HEK293 (cell line): ENCODE measurements around the gene SLC39A7.
A peak's percentile ranks its signal among the peaks of the same experiment; 100 is the strongest.

ENCODE experiments used
- CTCF ChIP-seq: fragments of 450-650 bp; formaldehyde crosslinking; IDR thresholded peaks from 2 replicates; pipeline ENCODE4 v1.5.1; 2016; ENCODE audit warnings: missing biosample characterization, missing genetic modification characterization
- EGR2 ChIP-seq: fragments of 450-650 bp; formaldehyde crosslinking; IDR thresholded peaks from 2 replicates; pipeline ENCODE4 v1.5.1; 2016; ENCODE audit warnings: low read depth, missing biosample characterization, missing genetic modification characterization
- GLIS2 ChIP-seq: fragments of 450-650 bp; formaldehyde crosslinking; IDR thresholded peaks from 2 replicates; pipeline ENCODE4 v1.5.1; 2016; ENCODE audit warnings: missing biosample characterization, missing genetic modification characterization
- KLF10 ChIP-seq: fragments of 450-650 bp; IDR thresholded peaks from 2 replicates; pipeline ENCODE4 v1.5.1; 2018; ENCODE audit warnings: missing biosample characterization, mild to moderate bottlenecking, missing genetic modification characterization
- KLF7 ChIP-seq: fragments of 450-650 bp; formaldehyde crosslinking; IDR thresholded peaks from 2 replicates; pipeline ENCODE4 v1.5.1; 2016; ENCODE audit warnings: missing biosample characterization, missing genetic modification characterization, borderline replicate concordance
- PBX3 ChIP-seq: sonication (generic); formaldehyde crosslinking; IDR thresholded peaks from 2 replicates; pipeline ENCODE4 v1.8.1; 2022; ENCODE audit warnings: mild to moderate bottlenecking, moderate library complexity, missing genetic modification reagents
- REST ChIP-seq: fragments of 450-650 bp; formaldehyde crosslinking; IDR thresholded peaks from 2 replicates; pipeline ENCODE4 v1.5.1; 2016; ENCODE audit warnings: missing biosample characterization, missing genetic modification characterization
- SALL2 ChIP-seq: fragments of 450-650 bp; formaldehyde crosslinking; IDR thresholded peaks from 2 replicates; pipeline ENCODE4 v1.5.0; 2017; ENCODE audit warnings: missing biosample characterization, mild to moderate bottlenecking, missing genetic modification characterization, borderline replicate concordance
- TSHZ1 ChIP-seq: fragments of 450-650 bp; formaldehyde crosslinking; IDR thresholded peaks from 2 replicates; pipeline ENCODE4 v1.5.1; 2016; ENCODE audit warnings: missing biosample characterization, missing genetic modification characterization, borderline replicate concordance
- WT1 ChIP-seq: fragments of 450-650 bp; formaldehyde crosslinking; IDR thresholded peaks from 2 replicates; pipeline ENCODE4 v1.5.1; 2016; ENCODE audit warnings: missing biosample characterization, missing genetic modification characterization
- ZBTB17 ChIP-seq: fragments of 450-650 bp; formaldehyde crosslinking; IDR thresholded peaks from 2 replicates; pipeline ENCODE4 v1.5.1; 2016; ENCODE audit warnings: missing biosample characterization, missing genetic modification characterization
- ZBTB21 ChIP-seq: fragments of 450-650 bp; formaldehyde crosslinking; IDR thresholded peaks from 2 replicates; pipeline ENCODE4 v1.5.1; 2017; ENCODE audit warnings: missing biosample characterization, missing genetic modification characterization
- ZBTB48 ChIP-seq: fragments of 450-650 bp; formaldehyde crosslinking; IDR thresholded peaks from 2 replicates; pipeline ENCODE4 v1.5.1; 2016; ENCODE audit warnings: missing biosample characterization, missing genetic modification characterization
- ZNF10 ChIP-seq: fragments of 450-650 bp; formaldehyde crosslinking; IDR thresholded peaks from 2 replicates; pipeline ENCODE4 v1.5.1; 2017; ENCODE audit warnings: missing biosample characterization, missing genetic modification characterization
- ZNF112 ChIP-seq: fragments of 450-650 bp; formaldehyde crosslinking; IDR thresholded peaks from 2 replicates; pipeline ENCODE4 v1.5.0; 2017; ENCODE audit warnings: missing biosample characterization, missing genetic modification characterization
- ZNF114 ChIP-seq: fragments of 450-650 bp; formaldehyde crosslinking; IDR thresholded peaks from 2 replicates; pipeline ENCODE4 v1.5.0; 2017; ENCODE audit warnings: missing biosample characterization, missing genetic modification characterization
- ZNF133 ChIP-seq: fragments of 450-650 bp; formaldehyde crosslinking; IDR thresholded peaks from 2 replicates; pipeline ENCODE4 v1.5.1; 2016; ENCODE audit warnings: missing biosample characterization, missing genetic modification characterization
- ZNF169 ChIP-seq: fragments of 450-650 bp; formaldehyde crosslinking; IDR thresholded peaks from 2 replicates; pipeline ENCODE4 v1.5.1; 2016; ENCODE audit warnings: missing biosample characterization, missing genetic modification characterization
- ZNF175 ChIP-seq: fragments of 450-650 bp; formaldehyde crosslinking; IDR thresholded peaks from 2 replicates; pipeline ENCODE4 v1.5.1; 2016; ENCODE audit warnings: missing biosample characterization, missing genetic modification characterization
- ZNF211 ChIP-seq: fragments of 450-650 bp; formaldehyde crosslinking; IDR thresholded peaks from 2 replicates; pipeline ENCODE4 v1.5.1; 2016; ENCODE audit warnings: low read depth, missing biosample characterization, missing genetic modification characterization
- ZNF214 ChIP-seq: fragments of 450-650 bp; formaldehyde crosslinking; IDR thresholded peaks from 2 replicates; pipeline ENCODE4 v1.5.1; 2017; ENCODE audit warnings: missing biosample characterization, mild to moderate bottlenecking, missing genetic modification characterization, borderline replicate concordance
- ZNF266 ChIP-seq: fragments of 450-650 bp; formaldehyde crosslinking; IDR thresholded peaks from 2 replicates; pipeline ENCODE4 v1.5.1; 2016; ENCODE audit warnings: missing biosample characterization, missing genetic modification characterization, low read depth
- ZNF274 ChIP-seq, 2 experiments: fragments of 200-500 bp in 1 of 2; fragments of 450-650 bp in 1 of 2; sonication (Bioruptor generic) in 1 of 2; formaldehyde crosslinking in 1 of 2; IDR thresholded peaks; 2 replicates each; pipeline versions ENCODE4 v1.5.1 to v1.6.1; 2014 to 2016; ENCODE audit warnings: borderline replicate concordance in 1 of 2, inconsistent platforms in 1 of 2, low read length in 1 of 2, missing biosample characterization in 1 of 2, missing genetic modification characterization in 1 of 2
- ZNF324 ChIP-seq: fragments of 450-650 bp; formaldehyde crosslinking; IDR thresholded peaks from 2 replicates; pipeline ENCODE4 v1.5.1; 2016; ENCODE audit warnings: missing biosample characterization, missing genetic modification characterization
- ZNF350 ChIP-seq: fragments of 450-650 bp; formaldehyde crosslinking; IDR thresholded peaks from 2 replicates; pipeline ENCODE4 v1.5.0; 2017; ENCODE audit warnings: missing biosample characterization, mild to moderate bottlenecking, missing genetic modification characterization
- ZNF426 ChIP-seq: fragments of 450-650 bp; formaldehyde crosslinking; IDR thresholded peaks from 2 replicates; pipeline ENCODE4 v1.5.1; 2017; ENCODE audit warnings: missing biosample characterization, missing genetic modification characterization, mild to moderate bottlenecking, inconsistent platforms, moderate library complexity
- ZNF473 ChIP-seq: fragments of 450-650 bp; formaldehyde crosslinking; IDR thresholded peaks from 2 replicates; pipeline ENCODE4 v1.5.1; 2017; ENCODE audit warnings: missing biosample characterization, missing genetic modification characterization
- ZNF488 ChIP-seq: fragments of 450-650 bp; formaldehyde crosslinking; IDR thresholded peaks from 2 replicates; pipeline ENCODE4 v1.5.1; 2016; ENCODE audit warnings: missing biosample characterization, missing genetic modification characterization
- ZNF837 ChIP-seq: fragments of 450-650 bp; formaldehyde crosslinking; IDR thresholded peaks from 2 replicates; pipeline ENCODE4 v1.5.1; 2016; ENCODE audit warnings: missing biosample characterization, missing genetic modification characterization

Gene SLC39A7

GRCh38 chr6:33247977-33248642 lies 47.4 kb downstream of the SLC39A7 start (continued):
- TF ChIP-seq ZBTB21 (tag by site-specific recombination) = no peak; the same call in 1 of the 2 replicates
- TF ChIP-seq KLF7 (tag by site-specific recombination) = no peak
- 0 out of 2 replicates have a peak, but pooled peaks have one; percentile 22 for TF ChIP-seq GLIS2 (tag by site-specific recombination)
- TF ChIP-seq TSHZ1 (tag by site-specific recombination) = no peak
- no peak for TF ChIP-seq ZNF114
- no peak for TF ChIP-seq ZNF169 (tag by site-specific recombination)
- no peak for TF ChIP-seq ZNF473 (tag by site-specific recombination)
- TF ChIP-seq ZNF211 = no peak
- no peak for TF ChIP-seq ZBTB48 (tag by site-specific recombination)
- TF ChIP-seq ZNF266 (tag by site-specific recombination) = no peak
- TF ChIP-seq ZNF175 (tag by site-specific recombination) = no peak
- TF ChIP-seq ZBTB17 = peak; percentile 83
- peak; percentile 95 for TF ChIP-seq CTCF (tag by site-specific recombination)
- no peak for TF ChIP-seq ZNF214 (tag by site-specific recombination)
- no peak for TF ChIP-seq WT1 (tag by site-specific recombination)
- no peak for TF ChIP-seq ZNF837 (tag by site-specific recombination)
- TF ChIP-seq ZNF324 (tag by site-specific recombination) = no peak
- TF ChIP-seq EGR2 = peak; percentile 52; the same call in 1 of the 2 replicates
- no peak for TF ChIP-seq ZNF350 (tag by site-specific recombination)
- TF ChIP-seq ZNF274 (IDR thresholded peaks at IDR 0.05; ENCODE audit: low read length) = no peak
- TF ChIP-seq ZNF274 (tag by site-specific recombination; IDR thresholded peaks at IDR 0.05; ENCODE audit: borderline replicate concordance) = no peak
- no peak for TF ChIP-seq ZNF112 (tag by site-specific recombination)
- TF ChIP-seq REST = no peak
- no peak for TF ChIP-seq ZNF426 (tag by site-specific recombination)
- TF ChIP-seq ZNF10 = no peak
- TF ChIP-seq ZNF488 (tag by site-specific recombination) = no peak
- no peak for TF ChIP-seq PBX3 (CRISPR knock-in tag)
- TF ChIP-seq ZNF133 (tag by site-specific recombination) = no peak
- no peak for TF ChIP-seq SALL2 (tag by site-specific recombination)
- no peak for TF ChIP-seq KLF10 (tag by site-specific recombination)
